BLaER1 treated with 17β-estradiol and CSF1 and Interleukin-3, amounts not matched to agents 10 nM and 100 nM (cell line): Measurements from ENCODE around the gene STOML1.
A peak's percentile ranks its signal among the peaks of the same experiment; 100 is the strongest.
"Not testable (repeated sequence)": the region's sequence is repeated elsewhere in the genome, so short reads cannot be mapped to it uniquely, and the experiment has no call there.

Source experiments
- H3K27ac ChIP-seq, 11 experiments: shearing (Covaris generic); formaldehyde crosslinking; 2 replicates each; pipeline ENCODE4 v1.8.1; 2022
- H3K27me3 ChIP-seq, 11 experiments: shearing (Covaris generic); formaldehyde crosslinking; 2 replicates each; pipeline ENCODE4 v1.8.1; 2022
- H3K36me3 ChIP-seq, 11 experiments: shearing (Covaris generic); formaldehyde crosslinking; 2 replicates each; pipeline ENCODE4 v1.8.1; 2022
- H3K4me1 ChIP-seq, 10 experiments: shearing (Covaris generic); formaldehyde crosslinking; 2 replicates each; pipeline ENCODE4 v1.8.1; 2022
- H3K4me2 ChIP-seq, 11 experiments: shearing (Covaris generic); formaldehyde crosslinking; 2 replicates each; pipeline ENCODE4 v1.8.1; 2022
- H3K4me3 ChIP-seq, 10 experiments: shearing (Covaris generic); formaldehyde crosslinking; 2 replicates each; pipeline ENCODE4 v1.8.1; 2022
- H3K9ac ChIP-seq, 11 experiments: shearing (Covaris generic); formaldehyde crosslinking; 2 replicates each; pipeline ENCODE4 v1.8.1; 2022
- H3K9me3 ChIP-seq, 11 experiments: shearing (Covaris generic); formaldehyde crosslinking; replicated peaks in 1 of 11; 2 replicates each; pipeline ENCODE4 v1.8.1; 2022
- H4K20me1 ChIP-seq, 11 experiments: shearing (Covaris generic); formaldehyde crosslinking; 2 replicates each; pipeline ENCODE4 v1.8.1; 2022
- Cebpa-rat ChIP-seq, 11 experiments: shearing (Covaris generic); IDR thresholded peaks; 2 replicates each; pipeline ENCODE4 v1.8.1; 2022

The STOML1 gene

DNA sequence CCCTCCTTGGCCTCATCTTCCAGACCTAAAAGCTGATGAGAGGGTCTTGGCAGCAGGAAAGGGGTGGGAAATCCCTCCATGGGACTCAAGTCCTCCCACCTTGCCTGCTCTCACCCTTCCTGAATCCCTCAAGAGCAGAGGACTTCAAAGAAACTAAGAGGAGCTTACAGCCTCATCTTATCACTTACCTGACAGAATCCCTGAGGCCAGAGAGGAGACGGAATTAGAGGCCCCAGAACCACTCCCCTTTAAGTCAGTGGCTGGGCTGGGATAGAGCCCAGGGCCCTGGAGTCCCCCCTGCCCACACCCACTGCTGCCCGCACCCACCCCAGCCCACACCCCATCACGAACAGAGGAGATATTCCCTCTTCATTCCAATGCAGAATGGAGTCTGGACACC lies 50.6 kb downstream of the STOML1 start:
- Histone ChIP-seq H4K20me1 (peaks cover 0 to 23% (median 0%) of the 10 kb centered on the region in 11 experiments; a peak in 5 of 22 replicates), H3K27ac (no peak overlapping the region), H3K4me2 (peak overlapping the region in 1 of 11 experiments; percentile 12; a peak in 1 of 22 replicates), H3K36me3 (no peaks in the 10 kb centered on the region), H3K4me3 (no peak overlapping the region), H3K27me3 (no peaks in the 10 kb centered on the region), H3K4me1 (peaks cover 2 to 42% (median 32%) of the 10 kb centered on the region in 10 experiments; a peak in 18 of 20 replicates), H3K9ac (0 out of 22 replicates have a peak overlapping the region, but pooled peaks of 1 of the 11 experiments have one; percentile 34), H3K9me3 (no peaks in the 10 kb centered on the region)
- TF ChIP-seq Cebpa-rat (IDR thresholded peaks at IDR 0.05) = no peak

- no peaks in the 10 kb centered on the region for H3K27me3 ChIP-seq
- H3K27ac ChIP-seq = no peak overlapping the region
- H3K9ac ChIP-seq = no peak overlapping the region; a peak in 1 of 22 replicates
- H3K4me1 ChIP-seq = peaks cover 6 to 40% (median 29%) of the 10 kb centered on the region in 10 experiments; a peak in 18 of 20 replicates
- TF ChIP-seq Cebpa-rat (IDR thresholded peaks at IDR 0.05) = no peak
- no peaks in the 10 kb centered on the region for H3K9me3 ChIP-seq
- no peaks in the 10 kb centered on the region for H3K36me3 ChIP-seq
- no peak overlapping the region for H3K4me2 ChIP-seq
- H3K4me3 ChIP-seq = no peak overlapping the region
- H4K20me1 ChIP-seq = peaks cover 0 to 23% (median 0%) of the 10 kb centered on the region in 11 experiments; a peak in 5 of 22 replicates
Measured at GRCh38 chr15:73941044-73941443, 51.1 kb downstream of the STOML1 start.

- no peak overlapping the region for H3K27ac ChIP-seq
- no peak overlapping the region for H3K4me2 ChIP-seq
- no peak overlapping the region; a peak in 1 of 22 replicates for H3K9ac ChIP-seq
- peaks cover 8 to 32% (median 21%) of the 10 kb centered on the region in 10 experiments; a peak in 17 of 20 replicates for H3K4me1 ChIP-seq
- no peak for TF ChIP-seq Cebpa-rat (IDR thresholded peaks at IDR 0.05)
- peaks cover 0 to 23% (median 0%) of the 10 kb centered on the region in 11 experiments; a peak in 5 of 22 replicates for H4K20me1 ChIP-seq
- no peaks in the 10 kb centered on the region for H3K9me3 ChIP-seq
- no peaks in the 10 kb centered on the region for H3K36me3 ChIP-seq
- H3K27me3 ChIP-seq = no peaks in the 10 kb centered on the region
- H3K4me3 ChIP-seq = no peak overlapping the region
Measured at GRCh38 chr15:73940061-73940981, 51.8 kb downstream of the STOML1 start.

DNA sequence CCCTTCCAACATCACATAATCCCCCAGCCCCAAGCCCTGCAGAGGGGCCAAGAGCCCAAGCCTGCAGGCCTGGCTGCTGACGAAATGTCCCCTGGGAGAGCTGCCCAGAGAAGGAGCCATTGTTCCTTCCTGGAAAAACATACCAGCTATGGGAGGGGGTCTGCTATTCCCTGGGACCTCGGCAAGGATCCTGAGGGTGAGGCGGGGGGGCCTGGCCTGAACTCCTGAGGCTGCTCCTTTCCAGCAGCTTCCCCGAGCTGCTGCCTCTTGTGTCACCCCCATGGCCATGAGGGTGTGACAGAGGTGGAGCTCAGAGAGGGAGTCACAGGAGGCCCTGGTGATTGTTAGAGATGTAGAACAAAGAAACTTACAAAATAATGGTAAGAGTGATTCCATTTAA lies 53.0 kb downstream of the STOML1 start:
- Histone ChIP-seq H3K4me1 (peaks cover under 1 to 21% (median 10%) of the 10 kb centered on the region in 10 experiments; a peak in 14 of 20 replicates), H3K27me3 (no peaks in the 10 kb centered on the region), H3K4me2 (no peak overlapping the region), H3K27ac (no peak overlapping the region), H3K36me3 (no peaks in the 10 kb centered on the region), H3K9me3 (no peaks in the 10 kb centered on the region), H4K20me1 (peaks cover 0 to 24% (median 0%) of the 10 kb centered on the region in 11 experiments; a peak in 6 of 22 replicates), H3K9ac (no peak overlapping the region), H3K4me3 (no peak overlapping the region)
- TF ChIP-seq Cebpa-rat (IDR thresholded peaks at IDR 0.05) = no peak

DNA sequence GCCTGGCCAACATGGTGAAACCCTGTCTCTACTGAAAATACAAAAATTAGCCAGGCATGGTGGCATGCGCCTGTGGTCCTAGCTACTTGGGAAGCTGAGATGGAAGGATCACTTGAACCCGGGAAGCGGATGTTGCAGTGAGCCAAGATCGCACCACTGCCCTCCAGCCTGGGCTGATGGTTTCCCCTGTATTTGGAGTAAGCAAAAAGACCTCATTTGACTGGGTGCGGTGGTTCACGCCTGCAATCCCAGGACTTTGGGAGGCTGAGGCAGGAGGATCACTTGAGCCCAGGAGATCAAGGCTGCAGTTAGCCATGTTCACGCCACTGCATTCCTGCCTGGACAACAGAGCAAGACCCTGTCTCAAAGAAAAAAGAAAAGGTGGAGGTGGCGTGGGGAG lies 53.6 kb downstream of the STOML1 start:
- not testable (repeated sequence) for H3K27ac ChIP-seq, H3K9ac ChIP-seq, H3K4me3 ChIP-seq, H3K4me2 ChIP-seq, H3K36me3 ChIP-seq, H3K9me3 ChIP-seq, H3K27me3 ChIP-seq
- Histone ChIP-seq H4K20me1 (peaks cover 0 to 30% (median 0%) of the 10 kb centered on the region in 11 experiments; a peak in 6 of 22 replicates), H3K4me1 (peaks cover 0 to 19% (median 10%) of the 10 kb centered on the region in 10 experiments; a peak in 12 of 20 replicates)

- Histone ChIP-seq H3K4me3 (no peak overlapping the region), H4K20me1 (peaks cover 0 to 31% (median 0%) of the 10 kb centered on the region in 11 experiments; a peak in 6 of 22 replicates), H3K4me1 (peaks cover 0 to 19% (median 9%) of the 10 kb centered on the region in 10 experiments; a peak in 12 of 20 replicates), H3K27ac (no peak overlapping the region), H3K9ac (no peak overlapping the region), H3K4me2 (no peak overlapping the region), H3K27me3 (no peaks in the 10 kb centered on the region), H3K9me3 (no peaks in the 10 kb centered on the region), H3K36me3 (no peaks in the 10 kb centered on the region)
- TF ChIP-seq Cebpa-rat (IDR thresholded peaks at IDR 0.05) = no peak
Measured at GRCh38 chr15:73937726-73938125, 54.4 kb downstream of the STOML1 start.

GRCh38 chr15:73937296-73937695 lies 54.8 kb downstream of the STOML1 start:
- no peak for TF ChIP-seq Cebpa-rat (IDR thresholded peaks at IDR 0.05)
- H3K36me3 ChIP-seq = no peaks in the 10 kb centered on the region
- no peak overlapping the region for H3K4me2 ChIP-seq
- H3K4me3 ChIP-seq = no peak overlapping the region
- H3K4me1 ChIP-seq = peaks cover 0 to 18% (median 8%) of the 10 kb centered on the region in 10 experiments; a peak in 11 of 20 replicates
- H4K20me1 ChIP-seq = peaks cover 0 to 31% (median 0%) of the 10 kb centered on the region in 11 experiments; a peak in 6 of 22 replicates
- no peak overlapping the region for H3K9ac ChIP-seq
- no peaks in the 10 kb centered on the region for H3K27me3 ChIP-seq
- H3K27ac ChIP-seq = no peak overlapping the region
- H3K9me3 ChIP-seq = no peaks in the 10 kb centered on the region

- Histone ChIP-seq H4K20me1 (peaks cover 0 to 27% (median 0%) of the 10 kb centered on the region in 11 experiments; a peak in 6 of 22 replicates), H3K4me2 (peak overlapping the region in 2 of 11 experiments; percentile 0 to 40; a peak in 1 of 22 replicates), H3K4me1 (peaks cover 1 to 15% (median 9%) of the 10 kb centered on the region in 10 experiments; a peak in 19 of 20 replicates), H3K9me3 (no peaks in the 10 kb centered on the region), H3K4me3 (no peak overlapping the region), H3K9ac (no peak overlapping the region), H3K27me3 (no peaks in the 10 kb centered on the region), H3K36me3 (no peaks in the 10 kb centered on the region), H3K27ac (no peak overlapping the region)
- TF ChIP-seq Cebpa-rat (IDR thresholded peaks at IDR 0.05) = no peak
Measured at GRCh38 chr15:73936588-73937290, 55.4 kb downstream of the STOML1 start.

DNA sequence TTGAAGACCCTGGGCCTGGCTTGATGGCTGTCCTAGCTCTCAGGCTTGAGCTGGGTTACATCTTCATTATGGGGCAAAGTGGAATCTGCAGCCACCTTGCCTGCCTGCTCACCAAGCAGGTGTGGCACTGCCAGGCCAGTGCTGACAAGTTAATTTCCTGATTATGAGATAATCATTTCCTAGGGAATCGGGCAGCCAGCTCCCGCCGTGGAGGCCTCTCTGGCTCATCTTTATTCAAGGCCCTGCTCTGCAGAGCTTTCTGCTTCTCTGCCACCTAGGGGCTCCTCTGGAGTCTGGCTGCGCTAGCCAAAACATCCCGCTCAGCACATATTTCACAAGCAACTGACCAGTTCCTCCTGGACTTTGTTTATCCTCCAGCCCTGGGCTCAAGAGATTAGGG lies 55.9 kb downstream of the STOML1 start:
- H3K36me3 ChIP-seq = no peaks in the 10 kb centered on the region
- no peak overlapping the region for H3K9ac ChIP-seq
- no peak for TF ChIP-seq Cebpa-rat (IDR thresholded peaks at IDR 0.05)
- peaks cover 6 to 21% (median 14%) of the 10 kb centered on the region in 10 experiments for H3K4me1 ChIP-seq
- peak overlapping the region in 2 of 11 experiments; percentile 0 to 40; a peak in 2 of 22 replicates for H3K4me2 ChIP-seq
- no peaks in the 10 kb centered on the region for H3K27me3 ChIP-seq
- no peak overlapping the region for H3K4me3 ChIP-seq
- no peak overlapping the region for H3K27ac ChIP-seq
- peaks cover 0 to 21% (median 0%) of the 10 kb centered on the region in 11 experiments; a peak in 6 of 22 replicates for H4K20me1 ChIP-seq
- H3K9me3 ChIP-seq = no peaks in the 10 kb centered on the region
